AG09309 (cell line): ENCODE measurements around the gene TNIP2.
A peak's percentile ranks its signal among the peaks of the same experiment; 100 is the strongest.

Experiments used
- DNase-seq: peaks from one replicate; pipeline ENCODE4 v3.0.0-alpha.2; 2010; ENCODE audit warnings: low read depth
- H3K4me3 ChIP-seq: 2 replicates; pipeline ENCODE4 v1.5.1; 2011; ENCODE audit warnings: mild to moderate bottlenecking, low read depth, low read length, moderate library complexity; ENCODE audit not compliant: control insufficient read depth
- CTCF ChIP-seq: IDR thresholded peaks from 2 replicates; pipeline ENCODE4 v1.5.1; 2011; ENCODE audit warnings: mild to moderate bottlenecking, low read depth, low read length, inconsistent platforms; ENCODE audit not compliant: insufficient read depth, control insufficient read depth; ENCODE audit errors: missing control alignments

Gene TNIP2

GRCh38 chr4:2796849-2797544, 40.9 kb upstream of the TNIP2 start:
- H3K4me3 ChIP-seq, result no peak overlapping the region
- no peak for DNase-seq
- no peak for TF ChIP-seq CTCF

- peak; percentile 31 for DNase-seq
- no peak overlapping the region for H3K4me3 ChIP-seq
- no peak for TF ChIP-seq CTCF
These were observed 40.0 kb upstream of the TNIP2 start for GRCh38 chr4:2795893-2796848.

GRCh38 chr4:2795300-2795892, 39.3 kb upstream of the TNIP2 start:
- no peak for TF ChIP-seq CTCF
- H3K4me3 ChIP-seq, result no peak overlapping the region
- DNase-seq, result no peak

- peak; percentile 37 for DNase-seq
These were observed 38.6 kb upstream of the TNIP2 start for GRCh38 chr4:2794486-2795299.

GRCh38 chr4:2793586-2794485, 37.7 kb upstream of the TNIP2 start:
- no peak for DNase-seq
- TF ChIP-seq CTCF, result no peak
- peak overlapping the region; percentile 63 for H3K4me3 ChIP-seq

More at GRCh38 chr4:2794486-2795299, 38.6 kb upstream of the TNIP2 start:
- H3K4me3 ChIP-seq, result peak overlapping the region; percentile 63
- TF ChIP-seq CTCF, result no peak
